NCI-H2171 (cell line): Measurements from ENCODE around the gene SCAMP2.
"Not testable (repeated sequence)": the region's sequence is repeated elsewhere in the genome, so short reads cannot be mapped to it uniquely, and the experiment has no call there.

Experiments
- DNase-seq: peaks from one replicate; lab custom pipeline; 2025; lab: John Stamatoyannopoulos, UW

The SCAMP2 gene

DNA sequence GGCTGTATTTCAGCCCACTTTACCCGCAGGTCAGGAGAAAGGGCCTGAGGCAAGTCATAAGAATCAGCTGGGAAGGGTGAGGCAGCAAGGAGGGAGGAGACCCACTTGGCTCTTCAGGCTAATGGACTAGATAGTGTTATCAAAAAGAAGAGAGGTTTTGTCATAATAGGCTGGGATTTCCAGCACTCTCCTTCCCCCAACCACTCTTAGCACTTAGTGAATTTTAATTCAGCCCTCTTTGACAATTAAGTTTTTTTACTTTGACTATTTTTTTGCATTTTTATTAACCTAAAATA lies 17.4 kb upstream of the SCAMP2 start:
- no peak for DNase-seq

DNA sequence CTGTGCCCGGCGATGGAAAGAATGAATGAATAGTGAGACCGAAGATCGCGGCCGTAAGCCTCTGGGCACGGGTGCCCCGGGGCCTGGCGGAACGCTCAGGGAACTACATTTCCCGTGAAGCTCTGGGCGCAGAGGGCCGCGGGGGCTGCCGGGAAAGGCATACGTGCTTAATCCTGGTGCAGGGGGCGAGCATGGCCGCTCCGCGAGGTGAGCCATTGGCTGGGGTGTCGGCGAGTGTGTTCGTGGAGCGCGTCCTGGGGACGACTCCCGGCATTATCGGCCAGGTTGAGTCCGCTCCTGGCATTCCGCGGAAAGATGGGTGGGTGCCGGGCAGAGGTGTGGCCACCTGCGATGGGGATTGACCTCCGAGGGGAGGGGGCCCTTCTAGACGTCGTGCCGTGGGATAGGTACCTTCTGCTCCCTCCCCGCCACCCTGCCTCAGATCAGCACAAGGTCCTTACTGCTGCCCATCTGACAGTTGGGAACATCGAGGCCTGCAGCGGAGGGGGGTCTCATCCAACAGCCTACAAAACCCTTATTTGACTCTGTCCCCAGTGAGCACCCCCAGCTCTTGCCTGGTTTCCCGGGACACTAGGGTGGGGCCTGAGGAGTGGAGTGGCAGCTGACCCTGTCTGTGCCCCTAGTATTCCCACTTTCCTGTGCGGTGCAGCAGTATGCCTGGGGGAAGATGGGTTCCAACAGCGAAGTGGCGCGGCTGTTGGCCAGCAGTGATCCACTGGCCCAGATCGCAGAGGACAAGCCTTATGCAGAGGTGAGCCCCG lies 16.9 kb upstream of the SCAMP2 start, which contains the start of gene MPI:
Gene MPI (plus strand): TSS at position 160 of the 782 bp plus-strand sequence. CDS start 32 bp downstream, at position 192.
- DNase-seq: peak; percentile 88

DNA sequence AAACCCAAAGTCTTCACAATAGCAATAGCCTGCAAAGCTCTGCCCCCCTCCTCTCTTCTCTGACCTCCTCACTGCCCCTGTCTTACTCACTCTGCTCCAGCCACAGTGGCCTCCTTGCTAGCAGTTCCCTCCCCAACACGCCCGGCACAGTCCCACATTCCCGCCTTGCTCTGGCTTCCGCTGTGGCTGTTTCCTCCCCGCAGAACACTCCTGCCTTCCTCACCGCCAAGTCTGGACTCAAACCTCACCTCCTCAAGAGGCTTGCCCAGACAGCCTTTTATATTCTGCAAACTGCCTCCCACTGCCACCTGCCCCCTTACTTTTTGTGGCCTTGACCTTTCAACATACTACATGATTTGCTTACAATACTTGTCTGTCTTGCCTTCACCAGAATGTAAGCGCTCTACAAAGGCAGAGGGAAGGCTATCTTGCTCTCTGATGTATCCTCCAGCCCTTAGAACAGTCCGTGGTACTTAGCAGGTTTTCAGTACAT lies 16.3 kb upstream of the SCAMP2 start:
- no peak for DNase-seq

DNA sequence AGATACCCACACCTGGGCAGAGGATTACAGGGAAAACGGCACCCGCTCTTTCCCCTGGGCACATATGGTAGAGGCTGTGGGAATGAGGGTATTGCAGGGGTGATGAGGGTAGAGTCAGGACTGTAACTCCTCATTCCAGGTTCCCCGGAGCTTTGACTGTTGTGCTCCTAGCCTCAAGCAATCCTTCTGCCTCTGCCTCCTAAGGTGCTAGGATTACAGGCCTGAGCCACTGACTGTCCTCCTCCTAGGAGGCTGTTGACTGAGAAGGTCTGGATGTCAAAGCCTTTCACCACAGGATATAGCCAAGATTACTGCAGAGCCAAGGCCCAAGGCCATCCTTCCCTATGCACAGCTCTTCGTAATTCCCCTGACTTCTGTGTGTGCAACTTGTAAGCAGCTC lies 15.6 kb upstream of the SCAMP2 start:
- no peak for DNase-seq

DNA sequence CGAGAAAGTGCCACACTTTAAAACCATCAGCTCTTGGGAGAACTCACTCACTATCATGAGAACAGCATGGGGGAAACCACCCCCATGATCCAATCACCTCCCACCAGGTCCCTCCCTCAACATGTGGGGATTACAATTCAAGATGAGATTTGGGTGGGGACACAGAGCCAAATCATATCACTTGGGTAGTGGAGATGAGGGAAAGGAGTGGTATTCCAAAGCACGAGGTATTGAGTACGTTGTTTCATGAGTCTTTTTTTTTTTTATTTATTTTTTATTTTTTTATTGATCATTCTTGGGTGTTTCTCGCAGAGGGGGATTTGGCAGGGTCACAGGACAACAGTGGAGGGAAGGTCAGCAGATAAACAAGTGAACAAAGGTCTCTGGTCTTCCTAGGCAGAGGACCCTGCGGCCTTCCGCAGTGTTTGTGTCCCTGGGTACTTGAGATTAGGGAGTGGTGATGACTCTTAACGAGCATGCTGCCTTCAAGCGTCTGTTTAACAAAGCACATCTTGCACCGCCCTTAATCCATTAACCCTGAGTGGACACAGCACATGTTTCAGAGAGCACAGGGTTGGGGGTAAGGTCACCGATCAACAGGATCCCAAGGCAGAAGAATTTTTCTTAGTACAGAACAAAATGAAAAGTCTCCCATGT lies 14.5 kb upstream of the SCAMP2 start:
- not testable (repeated sequence) for DNase-seq

DNA sequence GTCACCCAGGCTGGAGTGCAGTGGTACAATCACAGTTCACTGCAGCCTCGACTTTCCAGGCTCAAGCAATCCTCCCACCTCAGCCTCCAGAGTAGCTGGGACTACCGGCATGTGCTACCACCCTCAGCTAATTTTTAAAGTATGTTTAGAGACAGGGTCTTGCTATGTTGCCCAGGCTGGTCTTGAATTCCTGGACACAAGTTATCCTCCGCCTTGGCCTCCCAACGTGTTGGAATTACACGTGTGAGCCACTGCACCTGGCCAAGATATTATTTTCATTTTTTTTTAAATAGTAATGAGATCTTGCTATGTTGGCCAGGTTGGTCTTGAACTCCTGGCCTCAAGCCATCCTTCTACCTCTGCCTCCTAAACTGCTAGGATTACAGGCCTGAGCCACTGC lies 12.3 kb upstream of the SCAMP2 start:
- no peak for DNase-seq

DNA sequence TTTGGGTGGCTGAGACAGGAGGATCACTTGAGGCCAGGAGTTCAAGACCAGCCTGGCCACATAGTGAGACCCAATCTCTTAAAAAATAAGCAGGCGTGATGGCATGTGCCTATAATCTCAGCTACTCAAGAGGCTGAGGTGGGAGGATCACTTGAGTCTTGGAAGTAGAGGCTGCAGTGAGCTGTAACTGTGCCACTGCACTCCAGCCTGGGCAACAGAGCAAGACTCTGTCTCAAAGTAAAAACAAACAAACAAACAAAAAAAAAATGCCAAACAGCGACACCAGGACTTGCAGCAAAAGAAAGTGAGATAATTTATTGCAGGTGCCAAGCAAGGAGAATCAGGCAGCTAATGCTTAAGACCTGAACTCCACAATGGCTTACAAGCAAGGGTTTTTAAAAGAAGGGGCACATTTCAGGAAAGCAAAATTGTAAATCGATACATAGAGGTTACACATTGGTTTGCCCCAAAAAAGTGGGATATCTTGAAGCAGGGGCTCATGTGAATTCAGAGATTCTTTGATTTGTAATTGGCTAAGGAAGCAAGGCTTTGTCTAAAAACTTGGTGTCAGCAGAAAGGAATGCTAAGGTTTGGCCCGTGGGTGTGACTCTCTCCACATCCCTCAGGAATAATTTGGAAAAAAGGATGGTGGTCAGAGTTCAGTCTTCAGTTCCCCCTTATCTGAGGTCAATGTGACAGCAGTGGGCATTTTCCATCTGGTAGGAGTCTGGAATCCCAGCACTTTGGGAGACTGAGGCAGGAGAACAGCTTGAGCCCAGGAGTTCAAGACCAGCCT lies 11.5 kb upstream of the SCAMP2 start:
- no peak for DNase-seq

DNA sequence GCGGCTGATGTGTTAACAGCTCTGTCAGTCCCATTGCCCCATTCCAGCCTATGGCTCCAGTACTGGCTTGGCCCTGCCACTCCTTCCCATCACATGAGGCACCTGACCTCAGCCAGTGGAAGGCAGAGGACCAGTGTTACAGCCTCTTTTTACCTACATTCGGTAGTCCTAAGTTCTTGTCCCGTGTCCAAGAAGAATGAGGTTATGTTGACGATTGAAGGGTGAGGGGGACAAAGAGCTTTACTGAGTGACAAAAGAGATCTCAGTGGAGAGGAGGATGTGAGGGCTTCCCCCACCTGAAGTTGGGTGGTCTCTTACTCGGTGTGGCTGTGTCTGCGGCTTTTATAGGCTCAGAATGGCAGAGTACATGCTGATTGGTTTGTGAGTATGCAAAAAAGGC lies 9.4 kb upstream of the SCAMP2 start:
- DNase-seq: no peak

DNA sequence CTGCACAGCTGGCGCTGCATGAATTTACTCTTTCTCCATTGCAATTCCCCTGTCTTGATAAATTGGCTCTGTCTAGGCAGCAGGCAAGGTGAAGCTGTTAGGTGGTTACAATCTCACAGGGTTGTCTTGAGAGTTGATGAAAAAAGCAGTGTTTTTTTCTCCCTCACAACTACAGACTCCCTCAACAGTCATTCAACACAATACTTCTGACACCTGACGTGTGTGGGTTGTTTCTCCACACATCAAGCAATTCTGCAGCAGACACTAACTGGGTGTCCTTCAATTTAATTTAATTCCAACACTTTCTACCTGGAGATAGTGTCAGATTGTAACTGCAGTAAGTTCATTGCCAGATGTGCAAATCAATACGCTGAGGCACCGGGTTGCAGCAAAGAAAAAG lies 5.1 kb upstream of the SCAMP2 start:
- no peak for DNase-seq

DNA sequence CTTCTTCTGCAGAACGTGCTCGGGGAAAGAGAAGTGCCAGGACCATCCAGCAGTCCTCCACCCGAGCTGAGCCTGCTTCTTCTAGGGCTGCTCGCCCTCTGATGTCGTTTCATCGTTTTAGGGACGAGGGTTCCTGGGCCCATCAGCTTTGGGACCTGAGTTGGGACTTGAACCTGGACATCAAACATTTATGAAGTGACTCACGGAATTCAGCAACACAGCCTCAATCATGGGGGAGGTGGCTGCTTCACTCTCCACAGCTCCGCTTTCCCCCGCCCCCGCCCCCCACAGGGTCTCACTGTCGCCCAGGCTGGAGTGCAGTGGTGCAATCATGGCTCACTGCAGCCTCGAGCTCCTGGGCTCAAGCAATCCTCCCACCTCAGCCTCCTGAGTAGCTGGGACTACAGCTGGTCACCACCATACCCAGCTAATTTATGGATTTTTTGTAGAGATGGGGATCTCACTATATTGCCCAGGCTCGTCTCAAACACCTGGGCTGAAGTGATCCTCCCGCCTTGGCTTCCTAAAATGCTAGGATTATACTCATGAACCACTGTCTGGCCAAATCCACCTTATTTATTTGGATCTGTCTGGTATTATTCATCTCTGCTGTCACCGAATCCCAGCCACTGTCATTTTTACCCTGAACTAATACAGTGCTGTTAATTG lies 725 bp upstream of the SCAMP2 start:
- DNase-seq: no peak

DNA sequence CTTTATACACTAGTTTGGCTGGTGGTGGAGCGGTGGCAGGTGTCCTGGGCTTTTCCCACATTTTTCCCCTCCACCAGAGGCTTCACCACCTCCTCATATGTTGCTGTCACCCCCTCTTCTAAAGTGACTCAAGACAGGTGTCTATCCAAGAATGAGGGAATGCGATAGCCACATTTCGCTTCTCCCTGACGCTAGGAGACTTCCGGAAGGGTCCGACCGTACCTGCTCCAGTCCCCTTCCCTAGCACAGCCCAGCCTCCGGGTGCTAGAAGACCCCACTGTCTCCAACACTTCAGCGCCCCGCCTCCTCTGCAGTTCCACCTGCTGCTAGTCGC lies 496 bp downstream of the SCAMP2 start:
- no peak for DNase-seq

DNA sequence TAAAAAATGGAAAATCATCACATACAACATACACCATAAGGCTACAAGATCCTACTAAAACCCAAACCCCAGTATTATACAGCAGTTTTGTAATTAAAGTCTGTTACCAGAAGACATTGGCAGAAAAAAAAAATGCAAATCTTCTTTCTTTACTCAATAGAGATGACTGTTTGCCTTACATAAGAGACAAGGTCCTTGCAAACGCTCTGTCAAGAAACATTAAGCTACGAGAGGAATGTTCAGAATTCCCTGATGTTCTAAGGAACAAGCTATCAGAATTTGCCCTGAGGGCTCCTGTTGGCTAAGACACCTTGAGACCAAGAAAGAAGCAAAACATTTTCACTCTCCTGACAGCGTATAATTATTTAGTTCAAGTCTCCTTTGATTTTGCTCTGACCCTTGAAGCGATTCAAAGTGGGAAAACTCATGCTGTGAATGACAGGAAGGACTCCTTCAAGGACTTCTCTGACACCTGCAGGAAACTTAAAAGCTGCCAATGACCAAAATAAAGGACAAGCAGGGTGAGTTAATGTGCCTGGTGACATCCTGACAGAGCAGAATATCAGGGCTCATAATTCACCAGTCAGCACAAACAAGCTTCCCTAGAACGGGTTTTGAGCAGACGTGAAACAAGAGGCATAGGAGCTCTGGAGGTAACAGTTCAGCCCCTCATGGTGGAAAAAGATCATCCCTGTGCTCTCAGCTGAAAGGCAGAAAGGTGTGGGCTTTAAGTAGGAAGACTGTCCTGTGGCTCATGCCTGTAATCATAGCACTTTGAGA lies 2.5 kb downstream of the SCAMP2 start:
- DNase-seq: no peak

DNA sequence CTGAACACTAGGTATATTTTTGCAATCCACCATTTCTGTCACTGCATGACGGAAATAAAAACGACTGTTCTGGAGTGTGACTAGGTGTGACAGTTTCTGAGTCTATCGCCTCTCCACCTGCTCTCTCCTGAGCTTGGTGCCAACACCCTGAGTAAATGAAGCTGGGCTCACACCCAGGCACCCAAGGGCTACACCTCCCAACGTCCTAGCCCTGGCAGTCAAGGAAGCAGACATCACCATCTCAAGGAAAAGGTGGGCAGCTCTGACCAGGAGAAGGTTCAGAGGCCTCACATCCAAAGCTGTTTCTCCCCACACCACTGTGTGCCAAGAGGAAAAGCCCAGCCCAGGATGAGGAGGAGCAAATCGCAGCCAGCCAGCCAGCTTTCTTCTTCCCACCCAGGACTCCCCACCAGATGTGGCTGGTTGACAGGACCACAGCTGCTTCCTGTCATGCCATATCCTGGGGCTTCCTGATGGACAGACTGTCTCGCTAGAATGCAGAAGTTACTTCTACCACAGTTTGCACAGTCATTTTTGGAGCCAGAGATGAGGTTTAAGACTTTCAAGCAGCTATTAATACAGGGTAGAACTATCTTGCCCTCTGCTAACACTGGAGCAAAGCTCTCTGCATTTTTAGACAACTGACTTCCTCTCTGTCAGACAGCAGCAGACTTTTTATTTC lies 3.3 kb downstream of the SCAMP2 start:
- DNase-seq: no peak

DNA sequence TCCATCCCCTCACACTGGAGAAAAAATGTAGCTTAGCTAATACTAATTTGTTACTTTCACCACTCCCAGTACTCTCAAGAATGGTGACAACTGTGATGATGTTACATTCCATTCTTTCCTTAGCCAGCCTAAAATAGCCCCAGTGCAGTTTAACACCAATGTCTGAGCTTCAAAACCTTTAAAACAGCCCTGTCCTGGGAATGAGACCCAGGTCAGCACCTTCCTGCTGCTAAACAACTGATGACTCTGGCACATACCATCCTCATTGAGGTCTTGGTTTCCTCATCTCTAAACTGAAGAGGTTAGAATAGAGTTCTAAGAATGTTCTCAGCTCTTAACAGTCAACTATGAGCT lies 3.8 kb downstream of the SCAMP2 start:
- no peak for DNase-seq

DNA sequence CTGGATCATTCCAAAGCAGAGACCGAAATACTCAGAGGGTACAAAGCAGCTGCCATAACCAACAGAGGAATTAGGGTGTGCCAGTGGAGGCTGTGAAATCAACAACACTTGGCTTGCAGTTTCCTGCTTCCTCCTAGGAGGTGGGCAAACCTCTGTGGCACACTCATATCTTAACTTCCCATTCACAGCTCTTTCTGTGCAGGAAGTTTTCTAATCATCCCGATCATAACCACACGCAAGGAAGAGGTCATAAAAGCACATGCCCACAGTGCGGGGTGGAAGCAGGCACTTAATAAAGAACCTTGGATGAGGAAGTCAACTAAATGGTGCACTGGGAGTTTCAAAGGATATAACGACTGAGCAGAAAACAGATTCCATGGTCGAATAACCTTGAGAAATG lies 5.1 kb downstream of the SCAMP2 start:
- no peak for DNase-seq

DNA sequence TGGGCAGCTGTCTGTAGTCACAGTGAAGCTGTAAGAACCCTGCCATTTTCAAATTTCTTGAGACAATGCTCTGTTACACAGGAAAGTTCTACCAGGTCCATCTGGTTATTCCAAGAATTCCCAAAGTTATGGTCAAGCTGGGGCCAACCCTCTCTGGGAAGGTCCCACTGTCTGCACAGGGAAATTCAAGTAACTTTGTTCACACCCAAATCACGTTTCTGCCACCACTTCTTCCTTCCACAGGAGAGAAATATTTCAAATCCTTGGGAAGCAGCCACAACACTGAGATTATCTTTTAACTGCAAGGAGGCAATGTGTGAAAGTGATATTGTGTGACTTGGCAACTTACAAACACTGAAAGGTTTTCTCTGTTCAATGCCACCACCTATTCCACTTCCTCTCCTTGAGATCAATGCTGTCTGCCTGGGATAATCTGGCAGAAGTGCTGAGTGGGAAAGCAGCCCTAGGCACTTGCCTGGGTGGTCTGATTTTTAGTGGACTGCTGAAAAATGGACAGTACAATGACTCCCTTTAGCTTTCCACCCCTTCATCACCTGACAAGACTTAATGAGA lies 5.6 kb downstream of the SCAMP2 start:
- DNase-seq: no peak

DNA sequence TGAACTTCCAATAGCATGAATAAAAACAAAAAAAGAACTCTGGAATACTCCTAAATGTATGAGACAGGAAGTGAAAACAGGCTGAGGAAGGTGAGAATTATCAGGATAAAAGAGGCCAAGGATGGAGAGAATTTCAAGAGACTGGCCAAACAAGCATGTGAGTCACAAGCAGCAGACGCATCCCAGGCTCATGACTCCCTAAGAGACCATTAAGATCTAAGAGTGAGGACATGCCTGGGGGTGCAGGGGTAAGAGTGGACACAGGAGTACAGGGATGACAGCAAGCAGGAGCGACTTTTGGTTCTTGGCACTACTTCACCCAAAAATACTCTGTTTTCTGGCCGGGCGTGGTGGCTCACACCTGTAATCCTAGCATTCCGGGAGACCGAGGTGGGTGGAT lies 7.1 kb downstream of the SCAMP2 start:
- no peak for DNase-seq

DNA sequence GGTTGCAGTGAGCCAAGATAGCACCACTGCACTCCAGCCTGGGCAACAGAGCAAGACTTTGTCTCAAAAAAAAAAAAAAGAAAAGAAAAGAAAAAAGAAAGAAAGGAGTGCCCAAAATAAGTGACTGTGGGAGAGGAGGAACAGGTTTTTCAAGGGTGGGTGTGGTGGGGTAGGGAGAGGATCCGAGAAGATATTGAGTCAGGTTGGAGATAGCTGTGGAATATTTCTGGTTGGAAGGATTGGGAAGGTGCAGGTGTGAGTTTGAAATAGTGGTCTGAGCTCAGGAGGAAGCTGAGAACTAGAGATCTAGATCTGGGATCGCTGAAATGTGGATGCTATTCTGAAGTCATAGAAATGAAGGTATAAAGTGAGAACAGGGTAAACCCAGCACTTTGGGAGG lies 7.8 kb downstream of the SCAMP2 start:
- DNase-seq: no peak

DNA sequence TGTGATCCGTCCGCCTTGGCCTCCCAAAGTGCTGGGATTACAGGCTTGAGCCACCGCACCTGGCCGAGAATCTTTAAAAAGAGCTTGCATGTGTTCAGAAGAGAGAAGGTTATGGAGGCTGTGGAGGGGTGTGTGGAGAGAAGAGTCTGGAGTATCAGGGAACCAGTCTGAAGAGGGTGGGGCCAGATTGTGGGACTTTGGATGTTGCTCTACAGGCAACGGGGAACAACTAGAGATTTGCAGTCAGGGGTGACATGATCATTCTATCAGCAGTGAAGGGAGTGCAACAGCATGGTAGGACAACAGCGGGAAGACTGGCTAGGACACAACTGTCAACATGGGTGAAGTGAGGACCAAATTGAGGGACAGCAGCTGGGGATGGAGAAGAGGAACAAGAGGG lies 8.9 kb downstream of the SCAMP2 start:
- DNase-seq: no peak

DNA sequence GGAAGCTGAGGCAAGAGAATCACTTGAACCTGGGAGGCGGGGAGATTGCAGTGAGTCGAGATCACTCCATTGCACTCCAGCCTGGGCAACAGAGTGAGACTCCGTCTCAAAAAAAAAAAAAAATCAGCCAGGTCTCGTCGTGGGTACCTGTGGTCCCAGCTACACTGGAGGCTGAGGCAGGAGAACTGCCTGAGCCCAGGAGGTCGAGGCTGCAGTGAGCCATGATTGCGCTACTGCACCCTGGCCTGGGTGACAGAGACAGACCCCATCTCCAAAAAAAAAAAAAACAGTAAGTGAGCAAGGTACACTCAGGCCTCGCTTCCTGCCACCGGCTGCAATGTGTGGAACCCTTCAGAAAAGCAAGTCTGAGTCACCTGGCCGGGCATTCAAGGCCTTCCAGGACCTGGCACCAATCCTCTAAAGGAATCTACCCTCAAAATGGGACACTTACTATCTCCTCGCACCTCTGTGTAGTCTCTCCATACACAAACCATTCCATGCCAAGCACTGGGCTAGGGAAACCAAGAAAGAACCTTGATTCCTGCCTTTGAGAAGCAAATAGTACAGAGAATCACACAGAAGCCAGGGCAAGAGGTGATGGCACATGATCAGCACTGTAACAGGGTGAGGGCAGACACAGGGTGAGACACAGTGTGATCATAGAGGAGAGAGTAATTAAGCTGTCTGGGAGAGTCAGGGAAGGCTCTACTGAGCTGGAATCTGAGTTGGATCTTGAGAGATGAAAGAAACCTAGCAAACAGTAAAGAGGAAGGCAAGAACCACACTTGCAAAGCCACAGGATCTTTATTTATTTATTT lies 9.7 kb downstream of the SCAMP2 start:
- DNase-seq: no peak
